CD4-positive, alpha-beta T cell treated with Interferon alpha-2 for 1 hour (primary cell): Measurements from ENCODE around the gene PRKN.

Experiments
- DNase-seq, 2 donors: peaks; one replicate each; pipeline ENCODE4 v3.0.0-alpha.2; 2020 to 2022

PRKN gene

GRCh38 chr6:162613310-162613709 lies 114.3 kb downstream of the PRKN start:
- DNase-seq = no peak

- DNase-seq = no peak
Observed at GRCh38 chr6:162612613-162613012, 115.0 kb downstream of the PRKN start.

GRCh38 chr6:162610351-162610750 lies 117.2 kb downstream of the PRKN start:
- no peak for DNase-seq

GRCh38 chr6:162605881-162606280 lies 121.7 kb downstream of the PRKN start:
- no peak for DNase-seq

GRCh38 chr6:162603231-162604015 lies 124.1 kb downstream of the PRKN start:
- no peak for DNase-seq

GRCh38 chr6:162602759-162603158 lies 124.8 kb downstream of the PRKN start:
- DNase-seq = no peak

- no peak for DNase-seq
Observed at GRCh38 chr6:162596676-162597075, 130.9 kb downstream of the PRKN start.

- no peak for DNase-seq
Observed at GRCh38 chr6:162591517-162591916, 136.0 kb downstream of the PRKN start.

- no peak for DNase-seq
Observed at GRCh38 chr6:162581988-162582780, 145.4 kb downstream of the PRKN start.

GRCh38 chr6:162580619-162581018 lies 146.9 kb downstream of the PRKN start:
- no peak for DNase-seq

- DNase-seq = no peak
Observed at GRCh38 chr6:162576016-162576415, 151.6 kb downstream of the PRKN start.

- DNase-seq = no peak
Observed at GRCh38 chr6:162572240-162572639, 155.3 kb downstream of the PRKN start.

GRCh38 chr6:162568266-162568665 lies 159.3 kb downstream of the PRKN start:
- no peak for DNase-seq

- DNase-seq = no peak
Observed at GRCh38 chr6:162562041-162562440, 165.5 kb downstream of the PRKN start.

- no peak for DNase-seq
Observed at GRCh38 chr6:162560891-162561290, 166.7 kb downstream of the PRKN start.

- no peak for DNase-seq
Observed at GRCh38 chr6:162554531-162554930, 173.0 kb downstream of the PRKN start.

GRCh38 chr6:162546905-162547304 lies 180.7 kb downstream of the PRKN start:
- DNase-seq = no peak

- DNase-seq = no peak
Observed at GRCh38 chr6:162543221-162543620, 184.3 kb downstream of the PRKN start.

- DNase-seq = no peak
Observed at GRCh38 chr6:162541019-162541601, 186.5 kb downstream of the PRKN start.

GRCh38 chr6:162539321-162539720 lies 188.2 kb downstream of the PRKN start:
- DNase-seq = no peak

GRCh38 chr6:162538643-162539064 lies 188.9 kb downstream of the PRKN start:
- DNase-seq = no peak

- DNase-seq = no peak
Observed at GRCh38 chr6:162533009-162533400, 194.6 kb downstream of the PRKN start.

GRCh38 chr6:162532283-162533008 lies 195.1 kb downstream of the PRKN start:
- no peak for DNase-seq
